ENCODE data around the gene TCF4. TPM values are rescaled to one million over a fixed set of nuclear protein-coding genes. Genes with fewer than 3 reads are reported as not detected.

TCF4 gene
- total and polyA plus RNA-seq, 2 donors = 46.3 to 464 TPM

DNA sequence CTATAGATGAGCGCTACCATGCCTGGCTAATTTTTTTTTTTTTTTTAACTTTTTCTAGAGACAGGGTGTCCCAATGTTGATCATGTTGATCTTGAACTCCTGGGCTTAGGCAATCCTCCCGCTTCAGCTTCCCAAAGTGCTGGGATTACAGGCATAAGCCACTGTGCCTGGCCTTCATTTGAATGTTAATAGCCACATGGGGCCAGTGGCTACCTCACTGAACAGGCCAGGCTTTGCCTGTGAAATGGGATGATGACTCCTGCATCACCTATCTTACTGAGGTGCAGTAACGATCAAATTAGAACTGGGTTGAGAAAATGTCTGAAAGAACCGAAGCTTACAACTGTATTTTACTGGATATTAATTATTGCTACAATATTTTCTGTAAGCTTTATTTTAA, 278.7 kb downstream of the TCF4 start:
- H3K27ac ChIP-seq (ENCODE audit: low read depth) = no peak overlapping the region
- WGBS = 95% methylated on average over 4 of the region's 4 CpGs
- H3K4me3 ChIP-seq (ENCODE audit: low read depth, low read length) = no peak overlapping the region
- H3K4me1 ChIP-seq (ENCODE audit: insufficient read depth) = peaks cover 4% of the 10 kb centered on the region
- DNase-seq (ENCODE audit: extremely low spot score) = no peak
- H3K36me3 ChIP-seq (ENCODE audit: insufficient read depth) = no peaks in the 10 kb centered on the region

DNA sequence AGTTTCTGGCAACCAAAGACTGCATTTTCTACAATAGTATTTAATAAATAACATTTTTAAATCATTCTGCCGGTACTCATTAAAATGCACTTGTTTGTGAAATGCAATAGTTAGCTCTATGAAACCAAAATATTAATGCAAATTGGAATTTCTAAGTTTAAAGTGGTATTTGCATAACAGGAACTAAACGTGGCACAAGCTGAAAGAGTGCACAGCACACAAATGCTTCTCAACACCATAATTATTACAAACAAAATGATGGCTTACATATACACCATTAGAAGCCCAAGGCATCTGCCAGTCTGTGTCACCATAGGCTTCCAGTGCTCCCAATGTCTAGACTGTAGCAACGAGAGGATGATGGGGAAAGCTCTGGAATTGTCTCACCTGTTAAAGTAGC, 280.5 kb downstream of the TCF4 start:
- H3K4me3 ChIP-seq (ENCODE audit: low read depth, low read length) = no peak overlapping the region
- no peaks in the 10 kb centered on the region for H3K36me3 ChIP-seq (ENCODE audit: insufficient read depth)
- WGBS = 85% methylated on average over 3 of the region's 3 CpGs
- H3K4me1 ChIP-seq (ENCODE audit: insufficient read depth) = peaks cover 4% of the 10 kb centered on the region
- DNase-seq (ENCODE audit: extremely low spot score) = no peak
- no peak overlapping the region for H3K27ac ChIP-seq (ENCODE audit: low read depth)

- H3K4me1 ChIP-seq (ENCODE audit: insufficient read depth) = peaks cover 4% of the 10 kb centered on the region
- 65% methylated on average over 2 of the region's 2 CpGs for WGBS
- no peak overlapping the region for H3K4me3 ChIP-seq (ENCODE audit: low read depth, low read length)
Observed at GRCh38 chr18:55306359-55307024, 281.5 kb downstream of the TCF4 start.

GRCh38 chr18:55302167-55302833, 285.7 kb downstream of the TCF4 start:
- 56% methylated on average over 11 of the region's 11 CpGs for WGBS
- Histone ChIP-seq H3K4me3 (ENCODE audit: low read depth, low read length) (no peak overlapping the region), H3K36me3 (ENCODE audit: insufficient read depth) (no peaks in the 10 kb centered on the region), H3K27ac (ENCODE audit: low read depth) (no peak overlapping the region), H3K4me1 (ENCODE audit: insufficient read depth) (peaks cover 4% of the 10 kb centered on the region)
- no peak for DNase-seq (ENCODE audit: extremely low spot score)

More at GRCh38 chr18:55306359-55307024, 281.5 kb downstream of the TCF4 start:
- no peak for DNase-seq (ENCODE audit: extremely low spot score)
- H3K27ac ChIP-seq (ENCODE audit: low read depth) = no peak overlapping the region
- no peaks in the 10 kb centered on the region for H3K36me3 ChIP-seq (ENCODE audit: insufficient read depth)

DNA sequence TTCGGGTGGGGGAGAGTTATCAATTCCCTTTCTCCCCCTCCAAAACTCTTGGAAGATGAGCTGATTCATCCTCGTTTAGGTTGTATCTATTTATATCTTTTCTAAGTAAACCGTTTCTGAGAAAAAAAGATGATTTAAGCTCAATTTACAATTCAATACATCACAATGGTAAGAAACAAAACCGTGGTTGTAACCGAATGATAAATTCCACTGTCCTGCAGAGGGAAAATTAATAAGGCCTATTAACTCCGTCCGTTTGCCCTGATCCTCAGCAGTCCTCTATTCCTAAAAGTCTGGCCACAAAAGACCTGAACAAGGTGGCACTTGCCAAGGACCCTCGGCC, 286.2 kb downstream of the TCF4 start:
- no peak for DNase-seq (ENCODE audit: extremely low spot score)
- Histone ChIP-seq H3K4me1 (ENCODE audit: insufficient read depth) (peaks cover 2% of the 10 kb centered on the region), H3K27ac (ENCODE audit: low read depth) (no peak overlapping the region), H3K36me3 (ENCODE audit: insufficient read depth) (no peaks in the 10 kb centered on the region), H3K4me3 (ENCODE audit: low read depth, low read length) (no peak overlapping the region)
- WGBS = 54% methylated on average over 8 of the region's 8 CpGs

GRCh38 chr18:55300936-55301531, 287.0 kb downstream of the TCF4 start:
- H3K36me3 ChIP-seq (ENCODE audit: insufficient read depth) = no peaks in the 10 kb centered on the region
- 56% methylated on average over 14 of the region's 14 CpGs for WGBS
- H3K4me3 ChIP-seq (ENCODE audit: low read depth, low read length) = no peak overlapping the region
- no peak overlapping the region for H3K27ac ChIP-seq (ENCODE audit: low read depth)
- no peaks in the 10 kb centered on the region for H3K4me1 ChIP-seq (ENCODE audit: insufficient read depth)
- no peak for DNase-seq (ENCODE audit: extremely low spot score)

DNA sequence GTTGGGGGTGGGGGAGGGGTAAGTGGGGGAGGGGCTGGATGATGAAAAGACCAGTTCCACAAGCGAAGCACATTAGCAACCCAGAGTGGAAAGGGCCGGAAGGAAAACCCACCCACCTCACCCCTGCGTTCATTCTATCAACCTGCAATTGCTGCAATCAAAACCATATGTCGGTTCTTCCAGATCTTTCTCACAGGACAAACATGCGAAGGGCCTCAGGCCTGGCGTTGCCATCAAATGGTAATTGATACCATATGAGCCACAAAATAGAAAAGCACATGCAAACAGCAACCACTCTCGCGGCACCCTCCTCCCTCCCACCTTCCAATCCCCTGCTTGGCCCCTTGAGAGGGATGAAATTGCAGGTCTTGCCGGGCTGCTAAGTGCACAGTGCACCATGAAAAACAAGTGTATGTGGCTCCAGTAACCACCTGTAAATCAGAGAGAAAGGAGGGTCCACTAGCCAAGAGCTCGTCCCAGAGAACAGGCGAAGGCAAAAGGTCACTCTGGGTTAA, 287.5 kb downstream of the TCF4 start:
- WGBS = 75% methylated on average over 11 of the region's 11 CpGs
- DNase-seq (ENCODE audit: extremely low spot score) = no peak
- H3K27ac ChIP-seq (ENCODE audit: low read depth) = no peak overlapping the region
- H3K4me1 ChIP-seq (ENCODE audit: insufficient read depth) = no peaks in the 10 kb centered on the region
- no peaks in the 10 kb centered on the region for H3K36me3 ChIP-seq (ENCODE audit: insufficient read depth)
- no peak overlapping the region for H3K4me3 ChIP-seq (ENCODE audit: low read depth, low read length)

- H3K36me3 ChIP-seq (ENCODE audit: insufficient read depth) = no peaks in the 10 kb centered on the region
- DNase-seq (ENCODE audit: extremely low spot score) = no peak
- no peaks in the 10 kb centered on the region for H3K4me1 ChIP-seq (ENCODE audit: insufficient read depth)
- no peak overlapping the region for H3K27ac ChIP-seq (ENCODE audit: low read depth)
- WGBS = 86% methylated on average over 3 of the region's 3 CpGs
- no peak overlapping the region for H3K4me3 ChIP-seq (ENCODE audit: low read depth, low read length)
Observed at GRCh38 chr18:55296778-55297177, 291.2 kb downstream of the TCF4 start.

DNA sequence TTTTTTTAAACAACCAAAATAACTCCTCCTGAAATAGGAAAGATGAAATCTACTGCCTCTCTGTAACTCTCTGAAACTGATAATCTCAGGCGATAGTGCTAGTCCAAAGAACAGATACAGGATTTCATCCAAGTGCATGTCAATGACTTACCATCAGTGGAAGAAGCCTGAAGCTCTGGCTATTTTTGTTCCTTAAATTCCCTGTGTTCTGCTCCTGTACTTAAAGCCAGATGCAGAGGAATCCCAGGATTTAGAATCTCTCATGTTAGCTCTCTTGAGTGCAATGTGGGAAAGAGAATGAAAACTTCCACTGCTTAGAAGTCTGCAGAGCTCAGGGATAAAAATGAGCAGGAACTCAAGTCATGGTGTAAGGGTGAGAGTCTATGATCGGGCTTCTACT, 291.9 kb downstream of the TCF4 start:
- Histone ChIP-seq H3K27ac (ENCODE audit: low read depth) (no peak overlapping the region), H3K4me3 (ENCODE audit: low read depth, low read length) (no peak overlapping the region), H3K4me1 (ENCODE audit: insufficient read depth) (no peaks in the 10 kb centered on the region), H3K36me3 (ENCODE audit: insufficient read depth) (no peaks in the 10 kb centered on the region)
- no peak for DNase-seq (ENCODE audit: extremely low spot score)
- WGBS = 79% methylated on average over 2 of the region's 2 CpGs

DNA sequence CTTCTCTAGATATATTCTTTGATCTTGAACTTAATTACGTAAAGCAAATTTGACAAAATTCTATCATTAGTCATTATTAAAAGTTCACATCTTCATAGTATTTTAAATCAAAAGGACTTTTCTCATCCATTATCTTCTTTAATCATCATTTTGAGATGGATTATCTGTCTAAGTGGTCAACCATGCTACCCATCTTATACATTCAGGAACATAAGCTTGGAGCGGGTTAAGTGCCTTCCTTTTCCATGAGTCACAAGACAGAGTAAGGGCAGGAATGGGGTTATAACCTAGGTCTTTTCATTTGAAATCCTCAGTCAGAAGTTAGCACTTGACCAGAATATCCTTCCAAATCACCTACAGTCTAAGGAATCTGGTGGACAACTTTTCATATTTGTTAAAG, 297.1 kb downstream of the TCF4 start:
- Histone ChIP-seq H3K36me3 (ENCODE audit: insufficient read depth) (no peaks in the 10 kb centered on the region), H3K4me3 (ENCODE audit: low read depth, low read length) (no peak overlapping the region), H3K27ac (ENCODE audit: low read depth) (no peak overlapping the region), H3K4me1 (ENCODE audit: insufficient read depth) (no peaks in the 10 kb centered on the region)
- 96% methylated on average over 2 of the region's 2 CpGs for WGBS
- no peak for DNase-seq (ENCODE audit: extremely low spot score)

DNA sequence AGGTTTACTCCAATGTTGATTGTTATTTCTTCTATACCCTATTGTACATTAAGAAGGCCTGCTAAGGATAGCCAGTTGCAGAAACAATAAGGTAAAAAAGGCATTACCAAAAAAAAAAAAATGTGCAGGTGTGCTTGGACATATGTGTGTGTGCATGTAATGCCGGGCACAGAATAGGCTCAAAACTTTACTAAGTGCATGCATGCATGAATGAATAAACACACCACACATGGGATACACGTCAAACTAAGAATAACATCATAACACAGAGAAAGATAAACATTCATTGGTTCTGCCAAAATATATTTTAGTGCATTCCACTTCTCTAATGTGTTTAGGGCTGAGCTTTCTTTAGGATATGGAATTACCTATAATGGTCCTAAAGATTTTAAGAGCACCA, 298.2 kb downstream of the TCF4 start:
- Histone ChIP-seq H3K4me3 (ENCODE audit: low read depth, low read length) (no peak overlapping the region), H3K27ac (ENCODE audit: low read depth) (no peak overlapping the region), H3K4me1 (ENCODE audit: insufficient read depth) (no peaks in the 10 kb centered on the region), H3K36me3 (ENCODE audit: insufficient read depth) (no peaks in the 10 kb centered on the region)
- WGBS = 43% methylated on average over 2 of the region's 2 CpGs
- DNase-seq (ENCODE audit: extremely low spot score) = no peak

DNA sequence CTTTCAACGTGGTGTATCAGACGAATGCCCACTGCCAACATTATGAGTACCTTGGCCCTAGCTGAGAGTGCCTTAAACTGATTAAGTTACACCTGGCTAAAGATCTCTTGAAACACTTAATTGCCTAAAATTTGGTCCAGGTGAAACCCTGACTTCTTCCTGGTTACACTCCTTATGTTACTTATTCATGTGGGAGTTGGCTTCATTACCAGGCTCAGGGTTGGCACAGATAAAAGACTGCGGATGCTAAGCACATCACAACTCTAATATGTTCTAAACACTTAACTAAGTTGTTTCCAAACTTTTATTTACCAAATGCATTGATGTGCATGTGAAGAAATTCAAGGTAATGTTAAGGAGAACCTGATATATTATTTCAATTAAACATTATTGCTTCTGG, 298.9 kb downstream of the TCF4 start:
- 79% methylated on average over 3 of the region's 3 CpGs for WGBS
- H3K27ac ChIP-seq (ENCODE audit: low read depth) = no peak overlapping the region
- DNase-seq (ENCODE audit: extremely low spot score) = no peak
- no peak overlapping the region for H3K4me3 ChIP-seq (ENCODE audit: low read depth, low read length)
- H3K36me3 ChIP-seq (ENCODE audit: insufficient read depth) = peaks cover under 1% of the 10 kb centered on the region
- H3K4me1 ChIP-seq (ENCODE audit: insufficient read depth) = no peaks in the 10 kb centered on the region

DNA sequence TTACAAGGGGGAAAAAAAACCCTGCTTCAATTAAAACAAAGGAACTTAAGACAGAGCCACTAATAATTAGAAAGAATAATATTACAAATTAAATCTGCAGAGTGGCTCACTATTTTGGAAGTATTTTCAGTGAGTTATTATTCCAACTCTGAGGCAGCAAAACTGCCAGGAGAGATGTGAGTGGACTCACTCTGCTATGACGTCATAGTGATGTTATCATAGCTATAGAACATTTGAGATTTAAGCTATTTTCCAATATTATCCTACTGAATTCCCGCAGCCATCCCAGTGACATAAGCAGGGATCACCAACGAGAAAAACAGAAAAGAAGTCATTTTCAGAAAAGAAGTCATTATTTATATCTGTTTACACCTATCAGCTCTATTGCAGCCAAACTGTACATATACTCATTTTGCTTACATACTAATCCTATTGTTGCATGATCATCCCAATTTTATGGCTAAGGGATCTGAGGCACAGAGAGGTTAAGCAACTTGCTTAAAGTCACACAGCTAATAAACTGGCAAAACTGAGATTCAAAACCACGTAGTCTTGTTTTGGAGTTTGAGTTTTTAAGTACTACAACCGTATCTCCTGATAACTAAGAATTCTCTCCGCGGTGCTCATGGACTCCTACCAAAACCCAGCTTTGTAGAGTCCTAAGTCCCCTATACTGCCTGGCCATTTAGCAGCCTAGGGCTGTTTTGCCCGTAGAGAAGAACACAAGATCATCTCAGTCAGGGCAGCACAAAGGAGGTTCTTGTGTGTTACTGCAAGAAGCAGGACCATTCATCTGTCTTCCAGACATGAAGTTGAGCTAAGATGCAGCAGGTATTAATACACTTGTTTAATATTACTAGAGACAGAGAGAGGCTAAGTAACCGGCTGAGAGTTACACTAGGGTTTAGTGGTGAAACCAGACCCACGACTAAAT, 299.8 kb downstream of the TCF4 start:
- no peak overlapping the region for H3K27ac ChIP-seq (ENCODE audit: low read depth)

More for the DNA sequence above, 299.8 kb downstream of the TCF4 start:
- no peak for DNase-seq (ENCODE audit: extremely low spot score)
- H3K36me3 ChIP-seq (ENCODE audit: insufficient read depth) = peaks cover 2% of the 10 kb centered on the region
- 78% methylated on average over 10 of the region's 10 CpGs for WGBS
- H3K4me3 ChIP-seq (ENCODE audit: low read depth, low read length) = no peak overlapping the region
- no peaks in the 10 kb centered on the region for H3K4me1 ChIP-seq (ENCODE audit: insufficient read depth)
